ENCODE measurements around the gene ECSCR.

The ECSCR gene

DNA sequence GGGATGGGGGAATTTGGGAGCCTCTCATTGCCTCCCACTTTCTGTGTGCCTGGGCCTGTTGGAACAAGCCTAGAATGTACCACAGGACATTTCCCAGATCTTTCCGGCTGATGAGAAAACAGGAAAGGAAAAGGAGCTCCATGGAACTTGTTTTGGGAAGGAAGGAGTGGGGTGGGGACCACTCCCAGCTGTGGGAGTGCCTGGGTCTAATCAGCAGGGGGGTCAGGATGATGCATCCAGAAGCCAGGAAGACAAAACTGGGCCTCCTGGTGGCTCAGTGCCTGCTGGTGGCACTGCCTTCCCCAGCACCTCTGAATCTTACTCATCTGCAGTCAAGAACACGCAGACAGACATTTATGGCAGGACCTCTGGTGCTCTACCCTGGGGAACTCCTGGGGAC lies 11.0 kb upstream of the ECSCR start:
- no peak for DNase-seq

GRCh38 chr5:139473105-139473504 lies 10.6 kb upstream of the ECSCR start:
- no peak for DNase-seq

DNA sequence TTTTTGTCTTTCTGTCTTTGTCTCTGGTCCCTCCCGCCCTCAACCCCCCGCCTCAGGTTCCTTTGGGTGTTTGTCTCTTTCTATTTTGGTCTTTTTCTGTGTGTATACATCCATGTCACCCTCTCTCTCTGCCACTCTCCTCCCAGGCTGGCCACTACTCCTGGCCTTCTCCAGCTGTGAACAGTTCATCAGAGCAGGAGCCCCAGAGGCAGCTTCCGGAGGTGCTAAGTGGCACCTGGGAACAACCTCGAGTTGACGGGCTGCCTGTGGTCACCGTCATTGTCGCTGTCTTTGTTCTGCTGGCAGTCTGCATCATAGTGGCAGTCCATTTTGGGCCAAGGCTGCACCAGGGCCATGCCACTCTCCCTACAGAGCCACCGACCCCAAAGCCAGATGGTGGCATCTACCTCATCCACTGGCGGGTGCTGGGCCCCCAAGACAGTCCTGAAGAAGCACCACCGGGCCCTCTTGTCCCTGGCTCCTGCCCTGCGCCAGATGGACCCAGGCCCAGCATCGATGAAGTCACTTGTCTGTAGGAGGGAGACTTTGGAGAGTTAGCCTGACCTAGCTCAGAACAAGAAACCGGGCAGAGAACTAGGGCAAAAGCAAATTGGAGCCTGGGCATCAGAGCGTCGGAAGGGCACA lies 10.0 kb upstream of the ECSCR start:
- no peak for DNase-seq

DNA sequence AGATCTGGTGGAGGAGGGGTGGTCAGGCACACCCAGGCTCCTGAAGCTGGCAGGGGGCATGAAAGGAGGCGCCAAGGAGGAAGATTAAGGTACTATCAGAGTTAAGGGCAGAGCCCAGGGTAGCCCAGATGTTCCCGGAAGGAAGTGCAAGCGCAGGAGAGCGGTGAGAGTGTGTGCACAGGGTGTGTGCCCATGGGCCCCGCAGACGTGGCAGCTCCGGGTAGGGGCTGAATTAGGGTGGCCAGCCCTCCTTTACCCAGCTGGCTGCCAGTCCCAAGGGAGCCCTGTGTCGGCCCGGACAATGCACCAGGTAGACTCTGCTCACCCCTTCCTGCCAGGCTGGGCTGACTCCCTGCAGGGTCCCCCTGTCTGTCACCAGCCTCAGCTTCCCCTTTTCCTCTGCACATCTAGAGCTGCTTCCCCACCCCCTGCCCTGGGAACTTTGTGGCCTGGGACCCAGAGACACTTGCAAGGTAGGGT lies 8.3 kb upstream of the ECSCR start, which contains the start of gene SMIM33:
Gene SMIM33, plus strand, starts transcription at position 184 of the 480 bp plus-strand sequence. Its CDS starts 118 bp downstream, at position 302.
- DNase-seq: peak; percentile 46

DNA sequence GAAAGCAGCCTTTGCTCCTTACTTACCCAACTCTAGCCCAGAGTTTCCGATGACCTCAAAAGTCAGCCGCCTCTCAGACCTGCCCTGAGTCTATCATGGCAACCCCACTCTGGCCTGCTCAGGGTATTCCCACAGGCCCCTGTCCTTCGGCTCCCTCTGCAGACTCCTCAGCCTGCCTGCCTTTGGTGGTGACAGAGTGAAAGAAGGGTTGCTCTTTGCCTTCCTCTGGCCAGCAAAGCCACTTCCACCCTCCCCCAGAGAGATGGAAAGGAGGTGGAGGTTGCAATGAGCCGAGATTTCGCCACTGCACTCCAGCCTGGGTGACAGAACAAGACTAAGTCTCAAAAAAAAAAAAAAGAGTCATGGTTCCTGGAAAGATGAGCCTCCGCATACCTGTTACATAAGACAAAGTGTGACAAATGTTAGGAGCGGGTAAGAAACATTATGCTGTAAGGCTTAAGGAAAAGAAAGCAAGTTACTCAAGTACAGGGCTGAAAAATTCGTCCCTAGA lies 5.9 kb upstream of the ECSCR start:
- no peak for DNase-seq

GRCh38 chr5:139461698-139462097 lies 845 bp downstream of the ECSCR start:
- no peak for DNase-seq

DNA sequence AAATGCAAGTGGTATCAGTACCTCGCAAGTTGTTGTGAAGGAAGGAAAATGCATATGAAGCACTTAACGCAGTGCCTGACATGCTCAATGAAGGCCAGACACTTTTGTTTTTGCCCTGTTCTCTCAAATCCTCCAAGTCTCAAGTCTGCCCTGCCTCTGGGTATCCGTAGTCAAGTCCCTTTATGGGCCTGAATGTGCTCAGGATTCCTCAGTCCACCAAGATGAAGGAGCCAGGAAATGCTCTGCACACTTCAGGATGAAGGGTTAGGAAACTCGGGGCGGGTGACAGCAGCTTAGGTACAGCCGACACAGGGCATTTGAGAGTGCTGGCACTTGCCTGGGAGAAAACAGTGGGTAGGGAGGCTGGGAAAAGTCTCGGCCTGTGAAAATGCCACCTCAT lies 1.4 kb downstream of the ECSCR start:
- DNase-seq: no peak

DNA sequence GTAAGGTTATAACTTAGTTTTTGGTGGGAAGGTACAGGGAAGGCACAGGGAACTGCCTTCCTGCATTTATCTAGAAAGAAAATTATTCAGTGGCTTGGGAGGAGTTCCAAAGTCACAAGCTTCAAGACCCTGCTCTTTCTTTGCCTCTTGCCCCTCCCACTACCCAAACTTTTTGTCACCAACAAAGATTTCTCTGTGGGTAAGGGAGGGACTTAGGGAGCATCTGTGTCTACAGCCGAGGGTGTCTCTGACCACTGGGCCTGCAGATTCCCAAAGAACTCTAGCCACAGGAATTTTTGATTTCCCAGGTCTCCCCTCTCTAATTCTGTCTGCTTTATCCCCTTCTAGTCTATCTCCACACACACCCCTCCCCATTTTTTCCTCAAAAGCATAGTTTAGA lies 2.1 kb downstream of the ECSCR start:
- DNase-seq: no peak

GRCh38 chr5:139459451-139459934 lies 3.0 kb downstream of the ECSCR start:
- DNase-seq: no peak

DNA sequence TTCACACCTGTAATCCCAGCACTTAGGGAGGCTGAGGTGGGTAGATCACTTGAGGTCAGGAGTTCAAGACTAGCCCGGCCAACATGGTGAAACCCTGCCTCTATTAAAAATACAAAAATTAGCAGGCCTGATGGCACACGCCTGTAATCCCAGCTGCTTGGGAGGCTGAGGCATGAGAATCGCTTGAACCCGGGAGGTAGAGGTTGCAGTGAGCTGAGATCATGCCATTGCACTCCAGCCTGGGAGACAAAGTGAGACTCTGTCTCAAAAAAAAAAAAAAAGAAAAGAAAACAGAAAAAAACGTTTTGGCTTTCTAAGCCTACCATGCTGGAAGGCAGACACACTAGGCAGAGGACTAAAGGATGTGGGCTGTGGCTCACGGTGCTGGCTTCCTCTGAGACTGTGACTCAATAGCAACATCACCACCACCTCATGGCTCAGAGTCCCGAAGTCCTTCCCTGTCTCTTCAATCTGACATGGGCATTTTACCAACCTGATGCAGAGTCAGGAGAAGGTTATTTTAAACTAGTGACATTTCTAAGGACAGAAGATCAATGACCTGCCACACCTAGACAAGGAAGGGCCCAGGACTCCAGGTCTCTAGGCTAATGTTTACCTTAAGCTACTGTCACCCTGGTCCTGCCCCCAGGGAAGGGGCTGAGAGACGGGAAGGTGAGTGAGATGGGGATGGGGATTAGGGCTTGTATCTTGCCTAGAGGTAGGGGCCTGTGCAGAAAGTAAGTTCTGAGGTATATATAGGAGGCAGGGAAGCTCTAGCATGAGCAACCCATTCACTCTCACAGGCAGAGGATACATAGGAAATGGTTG lies 3.7 kb downstream of the ECSCR start:
- peak; percentile 72 for DNase-seq

- DNase-seq: no peak
Observed at GRCh38 chr5:139457653-139458306, 4.8 kb downstream of the ECSCR start.

GRCh38 chr5:139457241-139457640 lies 5.3 kb downstream of the ECSCR start:
- DNase-seq: no peak

- DNase-seq: no peak
Observed at GRCh38 chr5:139456776-139457175, 5.8 kb downstream of the ECSCR start.

DNA sequence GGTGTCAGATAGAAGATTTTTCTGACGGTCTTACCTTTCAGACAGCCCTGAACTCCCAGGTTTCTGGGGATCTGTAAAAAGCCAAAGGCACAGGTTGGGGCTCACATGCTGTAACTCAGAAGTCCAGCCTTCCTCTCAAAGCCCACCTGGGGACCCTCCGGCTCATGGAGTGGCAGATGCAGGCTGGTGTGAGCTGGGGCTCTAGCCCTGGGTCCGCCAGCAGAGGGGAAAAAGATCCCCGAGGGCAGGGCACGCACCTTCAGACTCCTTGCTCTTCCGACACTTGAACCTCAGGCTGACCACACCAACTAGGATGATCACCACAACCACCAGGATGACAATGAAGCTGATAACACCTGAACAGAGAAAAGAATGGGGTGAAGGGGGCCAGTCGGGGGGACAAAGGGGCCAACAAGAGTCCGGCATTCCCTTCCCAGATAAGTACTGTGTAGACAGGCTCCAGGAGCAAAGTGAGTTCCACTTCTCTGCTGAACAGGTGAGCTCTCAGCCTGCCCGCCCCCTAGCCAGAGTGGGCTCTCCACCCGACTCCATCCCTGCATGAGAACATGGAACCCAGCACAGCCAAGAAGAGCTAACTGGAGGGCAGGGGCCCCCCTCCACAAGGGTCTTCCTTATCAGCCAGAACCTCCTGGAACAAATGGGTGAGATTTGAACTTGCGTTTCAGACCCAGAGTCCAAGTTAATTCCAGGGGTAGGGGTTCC lies 7.8 kb downstream of the ECSCR start:
- no peak for DNase-seq

- DNase-seq: no peak
Observed at GRCh38 chr5:139453683-139454567, 8.6 kb downstream of the ECSCR start.

- DNase-seq: no peak
Observed at GRCh38 chr5:139451878-139452660, 10.5 kb downstream of the ECSCR start.

DNA sequence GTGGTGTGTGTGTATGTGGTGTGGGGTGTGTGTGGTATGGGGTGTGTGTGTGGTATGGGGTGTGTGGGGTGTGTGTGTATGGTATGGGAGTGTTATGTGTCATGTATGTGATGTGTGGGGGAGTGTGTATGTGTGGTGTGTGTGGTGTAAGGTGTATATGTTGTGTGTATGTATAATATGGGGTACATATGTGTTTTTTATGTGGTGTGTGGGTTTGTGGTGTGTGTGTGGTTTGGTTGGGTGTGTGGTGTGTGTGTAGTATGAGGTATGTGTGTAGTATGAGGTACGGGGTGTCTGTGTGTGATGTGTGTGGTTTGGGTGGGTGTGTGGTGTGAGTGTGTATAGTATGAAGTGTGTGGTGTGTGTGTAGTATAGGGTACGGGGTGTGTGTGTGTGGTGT lies 11.4 kb downstream of the ECSCR start:
- DNase-seq: no peak

DNA sequence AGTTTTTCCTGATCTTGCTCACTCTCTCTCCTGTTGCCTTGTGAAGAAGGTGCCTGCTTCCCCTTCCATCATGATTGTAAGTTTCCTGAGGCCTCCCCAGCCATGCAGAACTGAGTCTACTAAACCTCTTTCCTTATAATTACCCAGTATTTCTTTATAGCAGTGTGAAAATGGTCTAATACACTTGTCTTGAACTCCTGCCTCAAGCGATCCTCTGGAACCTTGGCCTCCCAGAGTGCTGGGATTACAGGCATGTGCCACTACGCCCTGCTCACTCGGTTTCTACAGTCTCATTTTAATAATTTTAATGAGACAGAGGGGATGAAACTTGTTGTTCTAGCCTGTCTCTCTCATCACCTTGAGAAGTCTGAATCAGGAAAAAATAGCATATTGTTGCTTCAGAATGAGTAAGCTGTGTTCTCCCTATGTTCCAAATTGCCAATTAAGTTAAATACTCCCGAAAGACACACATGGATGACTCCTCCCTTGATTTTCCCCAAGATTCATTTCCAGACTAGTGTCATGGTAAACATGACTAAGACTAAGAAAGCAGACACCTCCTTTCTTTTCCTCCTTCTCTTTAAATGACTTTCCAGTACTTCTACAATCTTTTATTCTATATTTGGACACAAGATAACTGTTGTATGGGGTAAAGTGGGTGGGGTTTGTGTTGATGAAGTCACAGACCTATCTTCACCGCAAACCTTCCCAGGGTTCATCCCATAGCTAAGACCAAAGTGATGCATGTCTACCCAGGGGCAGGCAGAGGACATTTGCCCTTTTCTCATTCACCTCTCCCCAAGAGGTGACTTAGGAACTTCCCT lies 15.4 kb downstream of the ECSCR start:
- DNase-seq: no peak

- DNase-seq: no peak
Observed at GRCh38 chr5:139445325-139446170, 17.0 kb downstream of the ECSCR start.

Data from activated effector memory CD4-positive, alpha-beta T cell treated with Interleukin-2 at 50 U/mL for 16 hours (primary cell).